Parietal lobe (tissue), 2 donors: Measurements from ENCODE around the gene KBTBD4. TPM values are rescaled to one million over a fixed set of nuclear protein-coding genes. Genes with fewer than 3 reads are reported as not detected.

Experiments used
- small RNA-seq: library from RNA; depleted of rRNA; stranded (forward); fragments of <200 nt; gene quantifications from one replicate; pipeline ENCODE3, GENCODE V24; 2014; ENCODE audit warnings: low replicate concordance
- total RNA-seq: library from RNA; depleted of rRNA; stranded (reverse); fragments of >200 nt; gene quantifications from one replicate; pipeline ENCODE4 v1.2.3, GENCODE V29; 2014

Gene KBTBD4
- 33.5 TPM for total RNA-seq

DNA sequence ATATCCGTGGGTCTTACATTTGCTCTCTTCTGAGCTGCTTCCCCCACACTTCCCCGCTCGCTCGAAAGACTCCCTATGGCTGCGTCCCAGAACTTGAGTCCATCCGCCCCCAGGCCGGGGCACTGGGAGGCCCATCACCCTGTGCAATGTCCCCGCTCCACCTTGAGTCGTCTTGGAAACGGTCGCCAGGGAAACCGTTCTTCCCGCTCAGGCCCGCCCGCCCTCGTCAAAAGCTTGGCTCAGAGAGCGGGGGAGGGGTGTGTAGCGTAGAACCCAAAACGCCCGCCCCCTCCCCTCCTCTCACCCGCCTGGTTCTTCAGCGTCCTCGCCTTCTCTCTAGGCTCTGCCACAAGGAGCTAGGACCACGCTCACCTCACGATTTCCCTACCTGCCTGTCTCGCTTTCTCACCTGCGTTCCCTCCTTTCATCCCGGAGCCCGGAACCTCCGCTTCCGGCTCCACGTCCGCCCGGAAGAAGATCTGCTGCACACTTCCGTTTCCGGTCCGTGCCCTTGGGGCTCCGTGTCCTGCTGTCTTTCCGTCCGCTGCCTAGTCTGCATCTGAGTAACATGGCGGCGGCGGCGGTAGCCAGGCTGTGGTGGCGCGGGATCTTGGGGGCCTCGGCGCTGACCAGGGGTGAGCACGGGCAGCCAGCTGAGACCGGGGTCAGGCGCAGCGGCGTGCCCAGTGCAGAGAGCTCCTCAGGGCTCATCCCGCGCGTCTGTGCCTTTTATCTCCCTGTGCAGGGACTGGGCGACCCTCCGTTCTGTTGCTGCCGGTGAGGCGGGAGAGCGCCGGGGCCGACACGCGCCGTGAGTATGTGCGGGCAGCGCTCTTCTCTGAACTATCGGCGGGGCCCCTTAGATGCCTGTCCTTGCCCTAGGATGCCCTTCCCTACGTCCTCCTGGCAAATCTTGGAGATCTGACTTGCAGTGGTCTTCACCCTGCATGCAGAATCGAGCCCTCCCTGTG lies at the start of gene KBTBD4, which contains the start of gene NDUFS3:
KBTBD4 (minus strand) TSS at position 447 of the 971 bp plus-strand sequence; CDS start at position 428, 19 bp downstream.
NDUFS3 (plus strand) TSS at position 551 of the 971 bp plus-strand sequence; CDS start at position 569, 18 bp downstream.

DNA sequence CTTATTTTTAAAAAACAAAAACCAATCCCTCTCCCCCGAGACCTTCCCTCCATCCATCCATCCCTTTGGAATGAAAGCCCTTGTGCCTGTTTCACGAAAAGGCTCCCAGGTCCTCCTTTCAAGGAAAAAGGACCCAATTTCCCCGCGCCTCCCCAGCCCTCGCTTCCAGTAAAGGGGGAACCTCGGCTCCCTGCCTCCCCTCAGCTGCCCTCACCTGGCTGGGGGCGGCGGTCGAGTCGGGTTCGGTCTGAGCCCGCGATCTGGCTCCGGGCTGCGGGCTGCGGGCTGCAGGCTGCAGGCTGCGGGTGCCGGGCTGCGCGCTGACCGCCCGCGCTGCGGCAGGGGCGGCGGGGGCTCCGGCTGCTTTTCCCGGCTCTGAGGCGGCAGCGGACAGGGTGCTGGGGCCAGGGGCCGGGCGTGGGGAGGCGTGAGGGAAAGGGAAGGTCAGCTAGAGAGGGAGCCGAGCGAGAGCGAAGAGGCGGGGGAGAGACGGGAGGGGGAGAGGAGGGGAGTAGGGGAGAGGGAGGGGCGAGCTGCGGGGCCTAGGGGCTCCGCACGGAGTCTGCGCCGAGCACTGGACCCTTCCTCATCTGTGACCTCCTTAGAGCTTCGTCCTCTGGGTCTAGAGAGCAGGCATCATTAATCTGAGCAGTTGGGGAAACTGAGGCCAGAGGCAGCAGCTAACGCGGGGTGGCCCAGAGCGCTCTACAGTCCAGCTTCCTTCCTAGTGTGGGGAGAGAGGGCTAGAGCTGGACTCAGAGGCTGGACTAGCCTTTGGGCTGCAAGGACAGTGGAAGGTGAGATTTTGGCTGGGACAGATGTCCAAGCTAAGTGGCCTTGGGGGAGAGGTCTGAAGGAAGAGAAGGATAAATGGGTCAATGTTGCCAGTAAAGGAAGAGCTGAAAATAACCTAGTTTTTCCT lies 15.4 kb upstream of the KBTBD4 start, which contains the start of gene C1QTNF4:
C1QTNF4 (minus strand) TSS at position 478 of the 922 bp plus-strand sequence. CDS start 3,601 bp downstream, outside the sequence.

DNA sequence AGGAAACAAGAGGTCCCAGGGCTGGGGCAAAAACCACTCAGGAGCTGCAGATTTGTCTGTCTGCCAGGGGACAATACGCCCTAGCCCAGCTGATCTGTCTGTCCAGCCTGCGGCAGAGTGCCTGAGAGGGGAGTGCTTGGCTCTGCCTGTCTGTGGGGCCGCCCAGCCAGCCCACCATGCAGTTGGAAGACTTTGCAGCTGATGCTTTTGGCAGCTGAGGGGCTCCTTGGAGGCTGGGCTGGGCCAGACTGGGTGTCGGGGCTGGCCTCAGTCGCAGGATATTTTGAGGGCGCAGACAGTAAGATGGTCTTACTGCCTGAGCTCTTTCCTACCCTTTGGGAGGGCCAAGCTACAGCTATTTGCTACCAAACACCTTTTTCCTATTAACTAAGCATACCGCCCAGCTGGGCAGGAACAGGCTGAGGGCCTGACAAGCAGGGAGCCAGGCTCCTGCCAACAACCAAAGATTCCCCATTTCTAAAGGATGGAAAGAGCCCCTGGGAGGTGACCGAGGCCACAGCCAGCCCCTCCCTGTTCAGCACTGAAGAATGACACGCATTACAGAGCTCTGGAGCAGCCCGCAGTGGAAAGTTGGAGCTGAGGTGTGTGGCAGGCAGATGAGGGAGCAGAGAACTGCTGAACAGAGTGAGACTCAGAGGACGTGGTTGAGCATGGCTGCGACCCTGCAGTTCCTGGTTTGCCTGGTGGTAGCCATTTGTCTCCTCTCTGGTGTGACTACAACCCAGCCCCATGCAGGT lies 7.5 kb upstream of the KBTBD4 start, which contains the start of gene FAM180B:
FAM180B (plus strand) TSS at position 581 of the 758 bp plus-strand sequence; CDS start at position 672, 91 bp downstream.

DNA sequence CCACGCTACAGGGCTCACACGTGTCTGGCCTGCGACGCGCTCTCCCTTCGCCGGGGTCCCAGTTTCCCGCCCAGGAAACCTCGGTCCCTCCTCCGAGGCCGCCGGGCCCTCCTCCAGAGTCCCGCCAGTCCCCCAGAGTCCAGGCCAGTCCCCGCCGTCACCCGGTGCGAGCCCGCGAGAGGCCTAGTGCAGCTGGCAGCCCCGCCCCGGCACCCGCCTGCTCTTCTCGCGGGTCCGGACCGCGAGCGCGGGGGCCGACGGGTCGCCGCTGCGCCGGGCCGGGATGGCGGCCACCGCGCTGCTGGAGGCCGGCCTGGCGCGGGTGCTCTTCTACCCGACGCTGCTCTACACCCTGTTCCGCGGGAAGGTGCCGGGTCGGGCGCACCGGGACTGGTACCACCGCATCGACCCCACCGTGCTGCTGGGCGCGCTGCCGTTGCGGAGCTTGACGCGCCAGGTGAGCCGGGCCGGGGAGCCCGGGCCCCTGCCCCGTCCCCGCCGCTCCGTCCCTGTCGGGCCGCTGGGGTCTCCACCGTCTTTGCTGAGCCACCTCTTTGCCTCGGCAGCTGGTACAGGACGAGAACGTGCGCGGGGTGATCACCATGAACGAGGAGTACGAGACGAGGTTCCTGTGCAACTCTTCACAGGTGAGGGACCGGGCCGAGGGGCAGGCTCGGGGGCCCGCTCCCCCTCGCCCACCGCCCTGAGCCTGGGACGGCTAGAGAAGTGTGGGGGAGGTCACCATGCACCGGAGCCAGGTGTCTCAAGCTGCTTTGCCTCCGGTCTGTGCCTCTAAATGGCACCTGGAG lies 13.2 kb downstream of the KBTBD4 start, which contains the start of gene PTPMT1:
PTPMT1 (plus strand) TSS at position 260 of the 809 bp plus-strand sequence; CDS start at position 284, 24 bp downstream.

DNA sequence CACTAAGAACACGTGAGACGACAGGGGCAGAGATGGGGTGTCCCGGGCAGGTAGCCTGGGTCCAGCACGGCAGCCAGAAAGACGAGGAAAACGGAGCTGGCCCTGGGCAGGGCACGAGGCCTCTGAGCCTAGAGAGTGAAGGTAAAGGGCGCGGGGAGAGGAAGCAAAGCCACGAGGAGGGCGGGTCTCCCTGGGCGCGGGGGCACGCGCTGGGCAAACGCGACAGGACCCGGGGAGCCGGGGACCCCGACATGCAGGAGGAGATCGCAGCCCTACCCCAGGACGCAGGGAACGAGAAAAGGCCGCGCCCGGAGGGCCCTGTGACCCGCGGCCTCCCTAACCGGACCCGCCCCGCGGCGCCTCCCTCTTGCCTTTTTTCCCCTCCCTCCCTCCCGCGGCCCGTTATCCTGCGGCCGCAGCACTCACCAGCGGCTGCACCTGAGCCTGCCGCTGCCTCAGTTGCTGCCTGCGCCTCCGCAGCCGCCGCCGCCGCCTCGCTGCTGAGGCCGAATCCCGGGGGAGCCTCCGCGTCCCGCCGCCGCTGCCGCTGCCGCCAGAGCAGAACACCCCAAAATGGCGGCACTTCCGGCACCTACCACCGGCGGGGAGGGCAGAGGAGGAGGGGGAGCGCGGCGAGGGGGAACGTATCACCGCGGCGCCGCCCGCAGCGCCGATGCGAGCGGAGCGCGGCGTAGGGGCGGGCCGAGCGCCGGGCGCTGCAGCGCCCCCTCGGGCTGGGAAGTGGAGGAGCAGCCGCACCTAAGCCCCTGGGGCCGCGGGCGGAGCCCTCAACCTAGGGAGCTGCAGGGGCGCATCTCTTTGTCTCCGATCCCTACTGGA lies 26.0 kb downstream of the KBTBD4 start, which contains the start of gene CELF1:
CELF1 (minus strand) TSS at position 567 of the 840 bp plus-strand sequence. CDS start 53,609 bp downstream, outside the sequence.

Small RNA genes lying within 50 kb of the gene (small RNA-seq; reads per million reads assigned to genes)
- gene RN7SL652P: not detected
- 0.09 reads per million for gene RNU5E-10P

Other genes starting within 250 kb of the KBTBD4 start
- not detected for gene MYBPC3, start 226.3 kb downstream of the KBTBD4 start, total RNA-seq
- gene SPI1, start 200.4 kb downstream of the KBTBD4 start, total RNA-seq: 1.6 TPM
- 11.6 TPM for gene SLC39A13, start 170.4 kb downstream of the KBTBD4 start, total RNA-seq
- gene PSMC3, start 152.5 kb downstream of the KBTBD4 start, total RNA-seq: 135 TPM
- gene RAPSN, start 129.8 kb downstream of the KBTBD4 start, total RNA-seq: not detected
- 498 TPM for gene CELF1, start 25.8 kb downstream of the KBTBD4 start, total RNA-seq
- gene PTPMT1, start 13.4 kb downstream of the KBTBD4 start, total RNA-seq: 24.7 TPM
- 55.7 TPM for gene NDUFS3, start 104 bp upstream of the KBTBD4 start, total RNA-seq
- gene FAM180B, start 7.7 kb upstream of the KBTBD4 start, total RNA-seq: not detected
- gene C1QTNF4, start 15.4 kb upstream of the KBTBD4 start, total RNA-seq: 19.7 TPM
- 67.6 TPM for gene MTCH2, start 63.6 kb upstream of the KBTBD4 start, total RNA-seq
- gene AGBL2, start 136.4 kb upstream of the KBTBD4 start, total RNA-seq: 0.63 TPM
- gene FNBP4, start 188.4 kb upstream of the KBTBD4 start, total RNA-seq: 210 TPM